Stimulated activated naive CD4-positive, alpha-beta T cell (primary cell): Measurements from ENCODE around the gene TTLL11.

Experiments used
- DNase-seq, 6 experiments: peaks; one replicate each; lab custom pipeline; 2025; lab: John Stamatoyannopoulos, UW

The TTLL11 gene

DNA sequence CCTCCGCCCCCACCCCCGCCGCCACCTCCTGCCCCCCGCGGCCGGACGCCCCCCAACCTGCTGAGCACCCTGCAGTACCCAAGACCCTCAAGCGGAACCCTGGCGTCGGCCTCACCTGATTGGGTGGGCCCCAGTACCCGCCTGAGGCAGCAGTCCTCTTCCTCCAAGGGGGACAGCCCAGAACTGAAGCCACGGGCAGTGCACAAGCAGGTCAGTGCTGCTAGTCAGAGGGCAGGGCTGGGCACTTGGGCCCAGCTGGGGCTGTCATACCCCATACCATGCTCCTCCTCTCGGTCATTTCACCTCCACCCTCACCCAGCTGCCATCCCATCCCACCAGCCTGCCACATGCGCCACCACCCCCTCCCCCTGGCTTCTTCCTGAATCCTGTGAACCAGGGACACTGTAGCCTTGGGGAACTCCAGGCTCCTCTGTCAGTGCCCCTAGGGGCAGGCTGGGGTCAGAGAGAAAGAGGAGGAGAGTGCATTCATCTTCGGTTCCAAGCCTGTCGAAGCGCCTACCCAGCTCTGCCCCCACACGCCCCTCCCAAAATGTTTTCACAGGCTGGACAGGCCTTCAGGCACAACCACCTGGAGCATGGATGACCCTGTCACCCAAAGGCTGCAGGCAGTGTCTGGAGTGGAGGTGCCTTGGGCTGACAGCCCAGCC, 319.7 kb downstream of the TTLL11 start:
- no peak for DNase-seq

DNA sequence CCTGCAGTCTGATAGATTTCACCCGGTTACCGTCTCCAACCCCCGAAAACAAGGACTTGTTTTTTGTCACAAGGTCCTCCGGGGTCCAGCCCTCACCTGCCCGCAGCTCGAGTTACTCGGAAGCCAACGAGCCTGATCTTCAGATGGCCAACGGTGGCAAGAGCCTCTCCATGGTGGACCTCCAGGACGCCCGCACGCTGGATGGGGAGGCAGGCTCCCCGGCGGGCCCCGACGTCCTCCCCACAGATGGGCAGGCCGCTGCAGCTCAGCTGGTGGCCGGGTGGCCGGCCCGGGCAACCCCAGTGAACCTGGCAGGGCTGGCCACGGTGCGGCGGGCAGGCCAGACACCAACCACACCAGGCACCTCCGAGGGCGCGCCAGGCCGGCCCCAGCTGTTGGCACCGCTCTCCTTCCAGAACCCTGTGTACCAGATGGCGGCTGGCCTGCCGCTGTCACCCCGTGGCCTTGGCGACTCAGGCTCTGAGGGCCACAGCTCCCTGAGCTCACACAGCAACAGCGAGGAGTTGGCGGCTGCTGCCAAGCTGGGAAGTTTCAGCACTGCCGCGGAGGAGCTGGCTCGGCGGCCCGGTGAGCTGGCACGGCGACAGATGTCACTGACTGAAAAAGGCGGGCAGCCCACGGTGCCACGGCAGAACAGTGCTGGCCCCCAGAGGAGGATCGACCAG, 320.4 kb downstream of the TTLL11 start:
- DNase-seq, result no peak
